Fibroblast of skin of back (primary cell): ENCODE results near the gene KHDRBS2. TPM values are rescaled to one million over a fixed set of nuclear protein-coding genes. Genes with fewer than 3 reads are reported as not detected.

Source experiments
- DNase-seq: peaks from one replicate; pipeline ENCODE4 v3.0.0-alpha.2; 2013
- polyA plus RNA-seq, 2 experiments: library from polyadenylated mRNA; unstranded; fragments of 120-200 nt; gene quantifications; one replicate each; pipeline ENCODE4 v1.2.1, GENCODE V29; 2013; ENCODE audit not compliant: insufficient read length in 2 of 2

KHDRBS2 gene
- not detected for polyA plus RNA-seq (2013, experiment 1 of 2; ENCODE audit: insufficient read length)
- polyA plus RNA-seq (2013, experiment 2 of 2; ENCODE audit: insufficient read length): not detected

DNA sequence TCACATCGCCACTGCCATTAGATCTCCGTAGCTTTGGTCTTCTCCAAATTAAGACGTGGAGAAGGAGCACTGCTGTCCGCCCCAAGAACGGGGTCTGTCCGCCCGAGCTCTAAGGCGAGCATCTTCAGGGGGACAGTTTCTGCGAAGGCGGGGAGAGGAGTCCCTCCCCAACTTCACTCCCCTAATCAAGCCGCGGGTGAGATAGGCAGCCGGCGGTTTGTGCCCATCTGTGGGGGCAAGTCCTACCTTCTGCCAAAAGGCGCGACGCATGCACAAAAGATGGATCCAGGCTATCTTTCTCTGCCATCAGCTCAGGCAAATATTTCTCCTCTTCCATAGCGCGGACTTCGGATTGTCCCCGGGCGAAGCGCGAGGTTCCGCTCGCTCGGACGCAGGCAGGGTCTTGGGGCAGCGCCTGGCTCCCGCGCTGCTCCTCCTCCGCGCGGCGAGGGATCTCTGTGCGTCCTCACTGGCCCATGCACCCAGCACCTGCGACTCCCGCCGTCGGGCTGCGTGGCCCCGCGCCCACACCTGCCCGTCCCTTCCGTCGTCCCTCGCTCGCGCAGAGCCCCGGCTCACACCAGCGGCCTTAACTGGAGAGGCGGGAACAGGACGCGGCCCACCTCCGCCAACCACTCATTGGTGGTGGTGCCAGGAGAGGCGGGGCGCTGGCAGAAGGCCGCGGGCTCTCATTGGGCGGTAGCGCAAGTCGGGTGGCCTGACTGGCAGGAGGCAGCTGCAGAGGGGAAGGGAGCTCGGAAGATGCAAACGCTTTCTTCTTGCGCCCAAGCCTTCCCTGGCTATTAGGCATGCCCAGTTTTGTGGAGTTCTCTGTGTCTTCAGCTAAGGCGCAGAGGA lies at the start of gene KHDRBS2:
Gene KHDRBS2, minus strand, starts transcription at position 614 of the 858 bp plus-strand sequence.
- DNase-seq: peak; percentile 2

- no peak for DNase-seq
Observed at GRCh38 chr6:62328607-62329006, 42.6 kb upstream of the KHDRBS2 start.

DNA sequence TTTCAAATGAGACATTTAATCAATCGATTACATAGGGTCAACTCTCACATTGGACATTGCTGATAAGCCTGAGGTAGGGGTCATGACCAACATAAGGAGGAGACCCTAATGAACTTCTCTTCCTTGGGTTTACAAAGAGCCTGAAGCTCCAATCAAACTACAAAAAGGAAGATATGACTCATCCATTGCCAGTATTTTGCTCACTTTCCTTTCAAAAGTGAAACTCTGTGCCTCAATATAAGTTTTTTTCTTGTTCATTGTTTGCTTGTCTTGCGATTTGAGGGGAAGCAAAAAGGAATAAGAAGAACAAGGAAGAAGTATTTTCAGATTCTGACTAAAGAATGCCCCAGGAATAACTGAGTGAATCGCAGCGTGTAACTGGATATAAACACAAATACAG lies 38.8 kb upstream of the KHDRBS2 start:
- no peak for DNase-seq

- DNase-seq: no peak
Observed at GRCh38 chr6:62323818-62324431, 37.9 kb upstream of the KHDRBS2 start.

GRCh38 chr6:62298745-62299392 lies 12.8 kb upstream of the KHDRBS2 start:
- DNase-seq: no peak

DNA sequence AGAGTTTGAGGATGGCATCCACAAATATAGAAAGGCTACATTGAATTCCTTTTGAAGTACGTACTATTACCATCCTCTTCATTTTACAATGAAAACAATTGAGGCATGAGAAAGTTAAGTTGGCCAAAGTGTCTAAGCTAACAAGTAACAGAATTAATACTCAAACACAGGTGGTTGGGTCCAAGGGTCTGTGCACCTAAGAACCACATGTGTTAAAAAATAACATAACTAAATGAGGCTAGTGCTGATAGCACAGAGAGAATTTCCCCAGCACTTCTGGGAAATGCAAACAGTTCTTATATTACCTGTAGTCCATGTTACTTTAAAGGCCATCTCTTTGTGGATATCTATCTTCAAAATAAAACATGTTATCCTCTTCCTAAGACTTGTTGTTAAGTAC lies 10.5 kb upstream of the KHDRBS2 start:
- no peak for DNase-seq

DNA sequence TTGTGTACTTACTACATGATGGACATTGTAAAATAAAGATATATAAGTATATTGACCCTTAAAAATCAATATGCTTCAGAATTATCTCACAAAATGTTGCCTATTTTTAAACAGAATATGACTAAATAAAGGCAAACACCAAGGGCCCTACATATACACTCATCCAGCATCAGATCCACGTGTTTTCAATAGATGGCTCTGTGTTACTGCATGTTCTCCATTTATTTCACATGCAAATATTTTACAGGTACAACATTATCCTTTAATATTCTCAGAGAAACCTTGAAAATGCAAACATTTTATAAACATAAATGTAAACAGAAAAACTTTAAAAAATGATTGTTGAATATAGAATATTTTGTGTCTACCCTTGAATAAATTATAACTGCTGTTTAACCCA lies 2.9 kb upstream of the KHDRBS2 start:
- DNase-seq: no peak

DNA sequence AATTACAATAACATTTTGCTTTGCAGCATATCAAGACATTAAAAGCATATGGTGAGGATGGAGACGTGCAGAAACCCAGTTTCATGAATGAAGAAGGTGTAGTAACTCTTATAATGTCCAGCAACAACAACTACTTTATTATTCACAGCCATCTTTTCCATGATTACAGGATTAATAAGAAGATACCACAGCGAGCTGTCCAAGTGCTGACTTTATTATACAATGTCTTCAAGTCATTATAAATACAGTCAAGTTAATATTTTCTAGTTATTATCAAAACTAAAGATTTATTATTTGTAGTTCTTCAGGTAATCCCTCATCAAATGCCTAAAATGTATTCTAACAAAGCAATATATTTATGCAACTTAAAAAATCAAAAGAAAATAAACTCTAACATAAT lies 2.5 kb upstream of the KHDRBS2 start:
- DNase-seq: no peak

DNA sequence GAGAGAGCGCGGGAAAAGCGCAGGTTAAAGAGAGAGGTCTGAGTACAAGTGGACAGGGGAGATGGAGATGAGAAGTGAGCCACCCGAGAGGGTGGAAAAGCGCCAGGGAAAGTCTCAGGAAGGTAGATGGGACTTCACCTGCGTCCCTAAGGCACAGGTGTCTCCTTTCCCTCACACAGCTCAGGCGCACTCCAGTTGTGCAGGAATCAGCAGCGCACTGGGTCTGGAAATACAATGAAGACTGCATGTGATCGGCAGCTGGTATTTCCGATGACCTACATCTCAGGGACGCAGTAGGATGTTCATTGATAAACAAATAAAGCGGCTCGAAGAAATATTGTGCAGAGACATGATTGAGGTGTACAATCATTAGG lies 432 bp upstream of the KHDRBS2 start:
- no peak for DNase-seq

GRCh38 chr6:62284725-62285124 lies 1.3 kb downstream of the KHDRBS2 start:
- no peak for DNase-seq

- DNase-seq: peak; percentile 12
Observed at GRCh38 chr6:62283796-62284411, 2.1 kb downstream of the KHDRBS2 start.

DNA sequence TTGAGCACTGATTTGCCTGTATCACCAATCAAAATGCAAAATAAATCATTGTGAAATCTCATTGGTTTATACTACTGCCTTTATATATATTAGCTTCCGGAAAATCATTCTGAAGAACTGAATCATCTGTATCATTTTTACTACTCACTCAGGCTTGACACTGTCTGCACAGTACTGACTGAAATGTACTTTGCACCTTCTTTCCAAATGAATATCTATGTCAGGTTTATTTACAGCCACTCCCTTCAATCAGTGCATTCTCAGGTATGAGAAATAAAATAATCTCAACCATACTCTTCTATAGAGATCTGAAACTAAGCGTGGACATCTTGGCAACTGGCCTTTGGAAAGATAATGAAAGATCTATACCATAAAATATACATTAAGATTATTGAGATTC lies 2.7 kb downstream of the KHDRBS2 start:
- DNase-seq: no peak

- no peak for DNase-seq
Observed at GRCh38 chr6:62280099-62280498, 5.9 kb downstream of the KHDRBS2 start.

- no peak for DNase-seq
Observed at GRCh38 chr6:62272114-62272513, 13.9 kb downstream of the KHDRBS2 start.

- no peak for DNase-seq
Observed at GRCh38 chr6:62265906-62266525, 20.0 kb downstream of the KHDRBS2 start.

DNA sequence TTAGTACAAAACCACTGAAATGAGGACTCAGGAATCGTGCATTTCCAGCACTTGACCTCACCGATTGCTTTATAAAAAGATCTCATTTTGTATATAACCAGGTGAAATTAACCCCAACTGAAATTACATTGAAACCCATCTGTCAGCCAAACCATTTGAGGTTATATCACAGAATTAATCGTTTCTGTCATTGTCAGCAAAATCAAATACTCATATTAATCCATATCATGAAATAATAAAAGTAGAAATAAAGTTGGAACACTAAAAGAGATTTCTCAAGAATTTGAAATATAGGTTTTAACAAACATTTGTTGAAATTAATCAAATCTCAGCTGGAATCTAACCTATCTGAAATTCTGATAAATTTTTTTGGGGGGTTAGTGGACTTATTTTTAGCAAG lies 23.7 kb downstream of the KHDRBS2 start:
- DNase-seq: no peak

- no peak for DNase-seq
Observed at GRCh38 chr6:62246087-62246486, 39.9 kb downstream of the KHDRBS2 start.

DNA sequence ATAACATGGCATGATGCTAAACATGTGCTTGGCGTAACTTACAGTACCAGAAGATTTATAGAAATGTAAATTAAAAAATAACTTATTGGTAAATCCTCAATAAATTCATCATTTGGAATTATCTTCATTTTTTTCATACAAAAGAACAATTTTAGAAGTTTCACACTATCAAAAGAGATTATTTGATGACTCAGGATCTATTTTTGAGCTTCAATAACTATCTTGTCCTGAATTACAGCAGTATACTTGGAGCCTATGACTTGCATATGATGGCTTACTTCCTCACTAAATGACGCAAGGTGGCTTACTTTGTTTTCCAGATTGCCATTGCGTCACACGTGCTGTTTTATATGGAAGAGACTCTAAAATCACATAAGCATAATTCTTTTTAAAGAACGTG lies 49.2 kb downstream of the KHDRBS2 start:
- no peak for DNase-seq

DNA sequence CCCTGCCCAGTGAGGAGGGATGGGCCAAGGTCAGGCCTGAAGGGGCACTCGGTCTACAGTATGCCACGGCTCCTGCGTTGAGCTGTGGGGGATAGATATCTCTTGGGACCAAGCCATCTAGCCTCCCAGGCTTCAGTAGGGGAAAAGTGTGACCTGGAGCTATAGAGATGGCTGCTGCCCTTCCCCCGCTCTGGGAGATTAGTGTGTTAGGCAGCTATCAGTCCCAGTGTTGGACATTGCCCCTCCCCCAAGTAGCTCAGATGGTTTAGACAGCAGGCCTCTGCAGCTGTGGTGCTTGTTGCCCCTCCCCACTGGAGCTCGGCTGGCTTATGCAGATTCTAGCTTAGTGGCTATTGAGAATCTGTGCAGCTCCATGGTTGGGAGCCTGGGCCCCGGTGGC lies 56.8 kb downstream of the KHDRBS2 start:
- no peak for DNase-seq

DNA sequence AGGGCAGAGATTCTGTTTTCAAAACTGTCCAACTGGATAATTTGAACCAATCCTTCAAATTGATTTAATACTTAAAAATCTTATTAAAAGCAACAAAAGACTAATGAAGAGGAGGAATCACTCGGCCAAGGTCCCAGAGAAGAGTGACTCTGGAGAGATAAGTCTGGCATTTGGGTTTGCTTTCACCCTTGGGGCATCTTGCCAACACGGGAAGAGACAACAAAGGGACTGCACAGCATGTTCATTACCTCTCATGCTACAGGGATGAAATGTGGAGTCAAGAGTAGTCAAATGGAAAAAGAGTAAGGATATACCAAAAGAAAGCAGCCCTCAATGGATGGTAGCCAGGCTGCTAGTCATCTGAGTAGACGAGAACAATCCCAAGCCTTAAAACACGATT lies 68.2 kb downstream of the KHDRBS2 start:
- DNase-seq: no peak

DNA sequence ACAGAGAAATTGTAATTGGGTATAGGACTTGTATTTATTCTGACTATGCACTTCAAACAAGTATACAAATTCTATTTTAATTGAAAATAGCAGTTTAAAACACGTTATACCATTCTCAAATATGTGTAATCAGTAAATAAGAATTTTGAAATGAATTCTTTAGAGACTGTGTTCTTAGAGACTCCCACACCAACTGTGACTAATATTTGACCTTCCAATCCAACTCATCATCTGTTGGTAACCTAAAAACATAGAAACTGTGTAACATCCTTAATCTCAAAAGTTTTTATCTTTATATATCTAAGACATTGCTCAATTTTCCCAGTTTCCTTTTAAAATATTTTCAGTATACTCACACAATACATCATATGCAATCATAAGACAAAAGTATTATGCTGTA lies 83.9 kb downstream of the KHDRBS2 start:
- no peak for DNase-seq

- no peak for DNase-seq
Observed at GRCh38 chr6:62192593-62192992, 93.4 kb downstream of the KHDRBS2 start.

DNA sequence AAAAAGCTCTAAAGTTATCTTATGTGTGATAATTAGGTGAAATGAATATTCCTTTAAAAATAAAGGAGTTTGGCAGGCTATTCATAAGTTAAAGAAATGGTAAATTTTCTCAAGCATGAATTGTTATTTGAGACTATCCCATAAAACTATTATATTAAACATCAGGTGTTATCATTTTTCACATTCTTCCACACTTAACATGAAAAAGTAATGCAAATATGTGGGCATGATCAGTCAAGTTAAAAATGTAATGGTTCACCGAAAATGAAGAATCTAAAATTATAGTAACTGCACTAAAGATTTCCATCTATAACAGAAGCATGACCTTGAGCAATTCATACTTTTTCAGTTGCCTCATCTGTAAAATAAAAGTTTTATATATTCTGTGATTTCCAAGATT lies 110.8 kb downstream of the KHDRBS2 start:
- no peak for DNase-seq
